MM.1S (cell line): ENCODE results near the gene FBXL4.

Experiments used
- DNase-seq: peaks from one replicate; pipeline ENCODE4 v3.0.0-alpha.2; 2015
- H2AFZ ChIP-seq: fragments of 300-600 bp; sonication (generic); 2 replicates; pipeline ENCODE4 v1.6.0; 2016; ENCODE audit warnings: antibody characterized with exemption, low read length
- H3F3A ChIP-seq: fragments of 300-600 bp; sonication (generic); 2 replicates; pipeline ENCODE4 v1.6.1; 2016; ENCODE audit warnings: mild to moderate bottlenecking, antibody characterized with exemption, low read length, moderate library complexity, mixed read lengths; ENCODE audit not compliant: insufficient read depth
- H3K27ac ChIP-seq: fragments of 300-600 bp; sonication (generic); 2 replicates; pipeline ENCODE4 v1.5.1; 2016; ENCODE audit warnings: mild to moderate bottlenecking, low read length
- H3K27me3 ChIP-seq: fragments of 300-600 bp; sonication (generic); replicated peaks from 2 replicates; pipeline ENCODE4 v1.6.0; 2016; ENCODE audit warnings: low read length; ENCODE audit not compliant: insufficient read depth
- H3K36me3 ChIP-seq: fragments of 300-600 bp; sonication (generic); replicated peaks from 2 replicates; pipeline ENCODE4 v1.6.1; 2016; ENCODE audit warnings: mild to moderate bottlenecking, low read length, mixed read lengths; ENCODE audit not compliant: insufficient read depth
- H3K4me1 ChIP-seq: fragments of 300-600 bp; sonication (generic); 2 replicates; pipeline ENCODE4 v1.6.1; 2016; ENCODE audit warnings: low read length, mixed read lengths
- H3K4me2 ChIP-seq: fragments of 300-600 bp; sonication (generic); 2 replicates; pipeline ENCODE4 v1.6.0; 2016; ENCODE audit warnings: low read depth, low read length
- H3K4me3 ChIP-seq: fragments of 300-600 bp; sonication (generic); 2 replicates; pipeline ENCODE4 v1.5.1; 2016; ENCODE audit warnings: low read length, mixed read lengths
- H3K79me2 ChIP-seq: fragments of 300-600 bp; sonication (generic); 2 replicates; pipeline ENCODE4 v1.6.1; 2016; ENCODE audit warnings: mixed run types, low read length, mixed read lengths
- H3K9ac ChIP-seq: fragments of 300-600 bp; sonication (generic); 2 replicates; pipeline ENCODE4 v1.6.1; 2016; ENCODE audit warnings: low read length, mixed read lengths
- H3K9me2 ChIP-seq: fragments of 300-600 bp; sonication (generic); replicated peaks from 2 replicates; pipeline ENCODE4 v1.6.1; 2016; ENCODE audit warnings: mild to moderate bottlenecking, low read length, mixed read lengths; ENCODE audit not compliant: insufficient read depth
- H3K9me3 ChIP-seq: fragments of 300-600 bp; sonication (generic); replicated peaks from 2 replicates; pipeline ENCODE4 v1.6.1; 2016; ENCODE audit warnings: mild to moderate bottlenecking, low read length, mixed read lengths; ENCODE audit not compliant: insufficient read depth
- H4K20me1 ChIP-seq: fragments of 300-600 bp; sonication (generic); 2 replicates; pipeline ENCODE4 v1.6.1; 2016; ENCODE audit warnings: mild to moderate bottlenecking, low read length, moderate library complexity, mixed read lengths; ENCODE audit not compliant: insufficient read depth
- EZH2 ChIP-seq: fragments of 300-600 bp; sonication (generic); optimal IDR thresholded peaks from 2 replicates; pipeline ENCODE3; 2017; ENCODE audit warnings: low read depth, mild to moderate bottlenecking, antibody characterized with exemption, low read length, mixed read lengths
- EZH2phosphoT487 ChIP-seq: fragments of 300-600 bp; sonication (generic); IDR thresholded peaks from 2 replicates; pipeline ENCODE4 v1.6.1; 2018; ENCODE audit warnings: antibody characterized with exemption, low read length
- TF ChIP-seq, protein P1 (sequence below): fragments of 300-600 bp; sonication (generic); IDR thresholded peaks from 2 replicates; pipeline ENCODE4 v1.5.1; 2016; ENCODE audit warnings: antibody characterized with exemption, low read length, mixed read lengths

The FBXL4 gene

DNA sequence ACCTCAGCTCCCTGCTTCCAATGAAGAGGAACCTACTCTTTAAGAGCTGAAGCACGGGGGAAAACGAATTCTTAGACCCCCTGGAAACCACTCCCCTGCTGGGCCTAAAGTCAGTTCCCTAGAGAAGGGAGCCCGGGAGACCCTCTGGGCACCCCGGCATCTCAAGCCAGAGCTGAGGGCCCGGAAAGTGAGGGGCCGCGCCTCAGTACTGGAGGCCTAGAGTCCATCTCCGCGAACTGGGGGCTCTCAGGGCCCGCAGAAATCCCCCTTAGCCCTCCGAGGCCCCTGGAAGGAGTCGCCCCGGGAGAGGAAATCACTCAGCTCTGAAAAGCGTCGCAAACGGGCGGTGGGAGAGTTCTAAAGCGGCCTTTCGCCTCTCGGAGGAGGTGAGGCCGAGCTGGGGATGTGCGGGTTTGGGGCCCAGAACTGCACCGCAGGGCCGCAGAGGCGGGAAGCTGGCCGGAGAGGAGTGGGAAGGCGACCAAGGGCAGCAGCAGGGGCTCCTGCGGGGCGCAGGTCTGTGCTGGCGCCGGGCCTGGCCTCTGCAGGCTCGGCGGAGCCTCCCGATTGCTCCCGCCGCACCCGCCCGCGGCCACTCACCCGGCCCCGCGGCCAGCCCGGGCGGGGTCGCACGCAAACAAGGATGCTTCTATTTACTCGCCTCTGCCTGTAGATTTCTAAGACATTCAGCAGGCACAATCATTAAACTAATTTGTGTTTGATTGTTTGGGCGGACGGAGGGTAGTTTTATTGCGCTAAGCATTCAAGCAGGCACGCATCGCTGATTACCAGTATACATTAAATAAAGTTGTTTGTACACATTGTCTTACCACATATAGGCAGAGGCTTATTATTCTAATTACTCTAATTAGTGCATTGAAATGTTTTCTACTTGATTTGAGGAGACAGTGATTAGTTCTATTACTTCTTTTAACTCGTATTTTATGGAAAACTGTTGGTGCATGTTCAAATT lies 104.2 kb downstream of the FBXL4 start:
- Histone ChIP-seq H3K27ac (no peak overlapping the region), H3K79me2 (no peaks in the 10 kb centered on the region), H3K4me1 (no peaks in the 10 kb centered on the region), H3K36me3 (no peaks in the 10 kb centered on the region), H3K9ac (no peak overlapping the region), H2AFZ (no peak overlapping the region), H3K9me2 (no peaks in the 10 kb centered on the region), H3K4me2 (no peak overlapping the region), H3K4me3 (no peak overlapping the region), H3K27me3 (no peaks in the 10 kb centered on the region), H3K9me3 (no peaks in the 10 kb centered on the region), H3F3A (no peaks in the 10 kb centered on the region), H4K20me1 (no peaks in the 10 kb centered on the region)
- no peak for DNase-seq
- TF ChIP-seq EZH2 = no peak
- TF ChIP-seq, protein P1, sequence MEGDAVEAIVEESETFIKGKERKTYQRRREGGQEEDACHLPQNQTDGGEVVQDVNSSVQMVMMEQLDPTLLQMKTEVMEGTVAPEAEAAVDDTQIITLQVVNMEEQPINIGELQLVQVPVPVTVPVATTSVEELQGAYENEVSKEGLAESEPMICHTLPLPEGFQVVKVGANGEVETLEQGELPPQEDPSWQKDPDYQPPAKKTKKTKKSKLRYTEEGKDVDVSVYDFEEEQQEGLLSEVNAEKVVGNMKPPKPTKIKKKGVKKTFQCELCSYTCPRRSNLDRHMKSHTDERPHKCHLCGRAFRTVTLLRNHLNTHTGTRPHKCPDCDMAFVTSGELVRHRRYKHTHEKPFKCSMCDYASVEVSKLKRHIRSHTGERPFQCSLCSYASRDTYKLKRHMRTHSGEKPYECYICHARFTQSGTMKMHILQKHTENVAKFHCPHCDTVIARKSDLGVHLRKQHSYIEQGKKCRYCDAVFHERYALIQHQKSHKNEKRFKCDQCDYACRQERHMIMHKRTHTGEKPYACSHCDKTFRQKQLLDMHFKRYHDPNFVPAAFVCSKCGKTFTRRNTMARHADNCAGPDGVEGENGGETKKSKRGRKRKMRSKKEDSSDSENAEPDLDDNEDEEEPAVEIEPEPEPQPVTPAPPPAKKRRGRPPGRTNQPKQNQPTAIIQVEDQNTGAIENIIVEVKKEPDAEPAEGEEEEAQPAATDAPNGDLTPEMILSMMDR = no peak
- no peak for TF ChIP-seq EZH2phosphoT487

DNA sequence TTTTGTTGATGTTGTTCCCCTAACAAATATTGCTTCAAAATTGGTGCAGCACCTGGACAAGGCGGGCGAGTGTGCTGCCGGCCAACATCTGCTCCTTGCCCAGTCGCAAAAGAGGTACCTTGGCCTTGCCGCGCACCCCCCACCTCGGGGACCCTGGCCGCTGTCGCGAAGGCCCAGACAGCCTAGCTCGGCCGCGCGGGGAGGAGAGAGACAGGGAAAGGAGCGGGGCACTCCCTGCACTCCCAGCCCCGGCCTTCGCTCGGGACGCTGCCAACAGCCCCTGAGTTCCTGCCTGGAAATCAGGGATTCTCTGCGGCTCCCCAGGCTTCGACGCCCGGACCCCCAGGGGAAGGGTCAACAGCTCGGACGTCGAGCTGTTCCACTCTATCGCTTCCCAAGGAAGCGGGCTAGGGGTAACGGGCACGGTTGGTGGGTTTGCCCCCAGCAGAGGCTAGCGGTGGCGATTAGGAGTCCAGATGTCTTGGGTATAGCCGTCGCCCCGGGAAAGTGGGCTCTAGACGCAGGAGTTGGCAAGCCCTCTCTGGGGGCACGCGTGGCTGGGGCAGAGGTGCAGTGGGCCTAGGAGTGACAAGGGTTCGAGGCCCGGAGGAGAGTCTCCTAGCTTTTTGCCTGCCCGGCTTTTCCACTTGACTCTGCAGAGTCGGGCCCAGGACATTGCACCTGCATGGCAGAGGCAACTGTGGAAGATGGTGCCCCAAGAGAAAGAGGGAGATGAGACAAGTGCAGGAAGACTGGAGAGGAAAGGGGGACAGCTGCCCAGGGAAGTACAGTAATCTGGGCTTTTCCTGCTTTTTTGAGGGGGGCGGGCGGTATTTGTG lies 105.2 kb downstream of the FBXL4 start:
- H3K27ac ChIP-seq = no peak overlapping the region
- TF ChIP-seq EZH2phosphoT487 (no peak), EZH2 (no peak)
- TF ChIP-seq, protein P1 = no peak
- H2AFZ ChIP-seq = no peak overlapping the region
- H3K9ac ChIP-seq = no peak overlapping the region
- no peaks in the 10 kb centered on the region for H3K4me1 ChIP-seq
- DNase-seq = no peak
- H3K4me2 ChIP-seq = no peak overlapping the region
- no peaks in the 10 kb centered on the region for H3F3A ChIP-seq
- H3K36me3 ChIP-seq = no peaks in the 10 kb centered on the region
- no peaks in the 10 kb centered on the region for H3K9me2 ChIP-seq
- H3K4me3 ChIP-seq = no peak overlapping the region
- H3K79me2 ChIP-seq = no peaks in the 10 kb centered on the region
- no peaks in the 10 kb centered on the region for H3K9me3 ChIP-seq
- no peaks in the 10 kb centered on the region for H4K20me1 ChIP-seq
- no peaks in the 10 kb centered on the region for H3K27me3 ChIP-seq

DNA sequence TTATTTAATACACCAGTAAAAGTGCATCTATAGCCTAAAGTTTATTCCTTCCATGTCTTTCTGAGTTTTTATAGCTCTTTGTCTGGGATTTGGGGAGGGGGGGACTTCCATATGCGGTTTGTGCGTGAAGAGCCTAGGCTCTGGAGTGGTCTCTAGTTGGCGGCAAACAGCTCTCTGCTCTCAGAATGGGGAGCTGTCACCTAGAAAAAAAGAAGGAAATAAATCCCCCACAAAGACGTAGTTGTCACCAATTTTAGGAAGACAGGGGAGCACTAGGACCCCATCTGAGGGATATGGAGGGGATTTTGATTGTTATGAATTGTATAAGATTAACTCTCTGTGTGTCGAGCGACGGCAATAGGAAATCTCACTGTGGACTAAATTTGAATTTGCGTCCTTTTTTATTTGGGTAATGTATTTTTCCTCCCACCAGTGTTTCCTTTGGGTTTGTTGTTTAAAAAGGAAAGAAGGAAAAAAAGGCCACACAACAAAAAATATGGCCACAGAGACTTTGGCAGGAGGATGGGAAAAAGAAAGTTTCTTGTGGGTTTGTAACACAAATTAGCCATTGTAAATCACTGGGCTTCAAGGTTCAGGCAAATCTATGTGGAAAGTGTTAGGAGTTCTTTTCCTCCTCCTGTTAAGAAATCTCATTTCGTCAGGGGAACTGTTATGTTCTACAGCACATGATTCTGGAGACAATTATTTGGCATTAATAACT lies 106.0 kb downstream of the FBXL4 start:
- no peaks in the 10 kb centered on the region for H3K9me3 ChIP-seq
- no peaks in the 10 kb centered on the region for H3K4me1 ChIP-seq
- 0 out of 2 replicates have a peak, but pooled peaks cover under 1% of the 10 kb centered on the region for H3K27me3 ChIP-seq
- no peaks in the 10 kb centered on the region for H3K9me2 ChIP-seq
- no peaks in the 10 kb centered on the region for H3K36me3 ChIP-seq
- DNase-seq = no peak
- H3K79me2 ChIP-seq = no peaks in the 10 kb centered on the region
- H4K20me1 ChIP-seq = no peaks in the 10 kb centered on the region
- H2AFZ ChIP-seq = no peak overlapping the region
- no peak overlapping the region for H3K9ac ChIP-seq
- H3K4me3 ChIP-seq = no peak overlapping the region
- H3F3A ChIP-seq = no peaks in the 10 kb centered on the region
- TF ChIP-seq, protein P1 = no peak
- TF ChIP-seq EZH2 (no peak), EZH2phosphoT487 (no peak)
- H3K27ac ChIP-seq = no peak overlapping the region
- no peak overlapping the region for H3K4me2 ChIP-seq
